K562 (cell line): ENCODE results near the gene COMMD4. TPM values are rescaled to one million over a fixed set of nuclear protein-coding genes. Genes with fewer than 3 reads are reported as not detected.

ENCODE experiments used
- ATAC-seq: fragments of 200-7000 bp; cut with Tn5 transposase; 3 replicates; pipeline ENCODE4 v1.9.1; 2020; ENCODE audit warnings: moderate library complexity
- BruUV-seq: library from RNA; stranded (reverse); fragments of 400-500 nt; replicated peaks from 2 replicates; lab custom pipeline; 2021; lab: Mats Ljungman, UMichigan
- CTCF ChIA-PET: fragments of 300-600 bp; formaldehyde crosslinking; extraction: SDS; loops from one replicate; lab custom pipeline; 2021; ENCODE audit warnings: low intra/inter-chr PET ratio; lab: Yijun Ruan, JAX
- POLR2A ChIA-PET: fragments of 300-600, 350-650 bp; sonication (Branson Sonifier 250); formaldehyde crosslinking; extraction: SDS; loops from one replicate; lab custom pipeline; 2021; ENCODE audit warnings: antibody characterized with exemption, inconsistent platforms; lab: Yijun Ruan, JAX
- DNase-seq, 4 experiments: peaks; one replicate each; pipeline versions ENCODE4 v3.0.0 to v3.0.0-alpha.2; 2011 to 2018; ENCODE audit warnings: low spot score in 3 of 4, mixed read lengths in 3 of 4; ENCODE audit errors: extremely low read depth in 1 of 4
- FAIRE-seq: peaks from 2 replicates; lab custom pipeline; 2011; peaks lifted over from hg19 to GRCh38; lab: Jason Lieb, UNC
- H2AFZ ChIP-seq: 2 replicates; pipeline ENCODE4 v1.6.0; 2011; ENCODE audit warnings: low read depth, low read length, control low read depth, inconsistent platforms
- H3K27ac ChIP-seq: fragments of 200-600 bp; 3 replicates; pipeline ENCODE4 v1.8.0; 2011; ENCODE audit warnings: low read depth, mild to moderate bottlenecking, control low read depth, inconsistent platforms, low read length, moderate library complexity, mixed read lengths; ENCODE audit errors: extremely low read depth
- H3K27me3 ChIP-seq, 2 experiments: fragments of 300-600 bp in 1 of 2; 2 replicates in 1 of 2; 3 replicates in 1 of 2; pipeline versions ENCODE4 v1.6.0 to v1.8.0; 2011; ENCODE audit warnings: inconsistent platforms in 2 of 2, low read length in 2 of 2, mild to moderate bottlenecking in 1 of 2, mixed read lengths in 1 of 2, moderate library complexity in 1 of 2; ENCODE audit not compliant: control insufficient read depth in 2 of 2, insufficient read depth in 2 of 2
- H3K36me3 ChIP-seq: fragments of 300-600 bp; 3 replicates; pipeline ENCODE4 v1.8.0; 2011; ENCODE audit warnings: mild to moderate bottlenecking, low read length, inconsistent platforms; ENCODE audit not compliant: control insufficient read depth, insufficient read depth
- H3K4me1 ChIP-seq, 2 experiments: fragments of 200-600 bp in 1 of 2; replicated peaks in 1 of 2; 2 replicates in 1 of 2; 3 replicates in 1 of 2; pipeline versions ENCODE4 v1.5.1 to v1.8.0; 2011; ENCODE audit warnings: inconsistent platforms in 2 of 2, low read length in 2 of 2, mild to moderate bottlenecking in 1 of 2, mixed read lengths in 1 of 2, moderate library complexity in 1 of 2; ENCODE audit not compliant: control insufficient read depth in 2 of 2, insufficient read depth in 2 of 2
- H3K4me2 ChIP-seq: 2 replicates; pipeline ENCODE4 v1.6.1; 2011; ENCODE audit warnings: low read length, control low read depth, inconsistent platforms, mixed read lengths; ENCODE audit not compliant: insufficient read depth
- H3K4me3 ChIP-seq: fragments of 200-600 bp; sonication (generic), shearing (Covaris generic); 2 replicates; pipeline ENCODE4 v1.5.1; 2016; ENCODE audit warnings: control low read depth, inconsistent platforms
- H3K79me2 ChIP-seq: fragments of 200-600 bp; 3 replicates; pipeline ENCODE4 v1.8.0; 2011; ENCODE audit warnings: low read length, inconsistent platforms; ENCODE audit not compliant: control insufficient read depth, insufficient read depth
- H3K9ac ChIP-seq, 2 experiments: 2 replicates each; pipeline versions ENCODE4 v1.6.0 to v1.6.1; 2011; ENCODE audit warnings: low read depth in 2 of 2, low read length in 2 of 2, control low read depth in 1 of 2, inconsistent platforms in 1 of 2, mild to moderate bottlenecking in 1 of 2, mixed read lengths in 1 of 2; ENCODE audit not compliant: insufficient read depth in 1 of 2
- H3K9me1 ChIP-seq: one replicate; pipeline ENCODE4 v1.6.0; 2011; ENCODE audit warnings: inconsistent platforms, mild to moderate bottlenecking, low read length, moderate library complexity; ENCODE audit not compliant: control insufficient read depth, insufficient read depth
- H3K9me3 ChIP-seq: replicated peaks from 2 replicates; pipeline ENCODE4 v1.5.1; 2011; ENCODE audit warnings: low read depth, low read length, inconsistent platforms; ENCODE audit not compliant: control insufficient read depth, insufficient read depth
- H4K20me1 ChIP-seq: replicated peaks from 2 replicates; pipeline ENCODE4 v1.6.1; 2011; ENCODE audit warnings: low read length, inconsistent platforms, mixed read lengths; ENCODE audit not compliant: control insufficient read depth, insufficient read depth
- DMBX1 ChIP-seq: fragments of 250-450 bp; sonication (Bioruptor Pico); IDR thresholded peaks from 2 replicates; pipeline ENCODE4 v1.8.0; 2022; ENCODE audit warnings: inconsistent platforms, mild to moderate bottlenecking, moderate library complexity, borderline replicate concordance
- GATAD2B ChIP-seq: fragments of 450-650 bp; IDR thresholded peaks from 2 replicates; pipeline ENCODE4 v1.6.1; 2017; ENCODE audit warnings: mild to moderate bottlenecking, borderline replicate concordance
- HCFC1 ChIP-seq: IDR thresholded peaks from 2 replicates; pipeline ENCODE4 v1.6.1; 2012; ENCODE audit warnings: low read depth, low read length, improper control_type of control experiment
- HDAC1 ChIP-seq, 2 experiments: fragments of 450-650 bp; IDR thresholded peaks; 2 replicates each; pipeline ENCODE4 v1.6.1; 2016 to 2017; ENCODE audit warnings: inconsistent platforms in 1 of 2, mild to moderate bottlenecking in 1 of 2, moderate library complexity in 1 of 2
- MCM5 ChIP-seq: fragments of 450-650 bp; IDR thresholded peaks from 2 replicates; pipeline ENCODE4 v1.6.1; 2016; ENCODE audit warnings: low read depth
- MTA1 ChIP-seq: fragments of 450-650 bp; IDR thresholded peaks from 2 replicates; pipeline ENCODE4 v1.6.1; 2017; ENCODE audit warnings: borderline replicate concordance
- PHF20 ChIP-seq: fragments of 450-650 bp; IDR thresholded peaks from 2 replicates; pipeline ENCODE4 v1.6.1; 2018; ENCODE audit not compliant: partially characterized antibody
- POLR3A ChIP-seq: IDR thresholded peaks from 2 replicates; pipeline ENCODE4 v1.6.1; 2011; ENCODE audit warnings: borderline replicate concordance, mild to moderate bottlenecking, moderate library complexity; ENCODE audit not compliant: insufficient read length, insufficient read depth; ENCODE audit errors: extremely low read depth
- STAG1 ChIP-seq: sonication (generic); formaldehyde crosslinking; IDR thresholded peaks from 2 replicates; pipeline ENCODE4 v1.5.0; 2020; ENCODE audit warnings: missing genetic modification reagents, borderline replicate concordance
- STAT5A ChIP-seq: IDR thresholded peaks from 2 replicates; pipeline ENCODE4 v1.6.1; 2012; ENCODE audit warnings: low read length, inconsistent platforms, borderline replicate concordance
- TSC22D4 ChIP-seq: fragments of 450-650 bp; IDR thresholded peaks from 2 replicates; pipeline ENCODE4 v1.6.1; 2016; ENCODE audit warnings: missing genetic modification characterization, missing biosample characterization, control low read depth
- U2AF2 ChIP-seq: fragments of 200-400 bp; formaldehyde crosslinking; optimal IDR thresholded peaks from 2 replicates; pipeline ENCODE3; 2017; ENCODE audit warnings: low read depth, mild to moderate bottlenecking, low read length
- ZNF143 ChIP-seq: sonication (generic); formaldehyde crosslinking; IDR thresholded peaks from 2 replicates; pipeline ENCODE4 v1.9.0; 2022; ENCODE audit warnings: mild to moderate bottlenecking, missing genetic modification reagents
- ZNF175 ChIP-seq: fragments of 200-800 bp; sonication (Bioruptor generic); IDR thresholded peaks from 2 replicates; pipeline ENCODE4 v1.6.1; 2016; ENCODE audit warnings: low read depth, mild to moderate bottlenecking, missing genetic modification characterization, missing compliant biosample characterization
- ZNF274 ChIP-seq: IDR thresholded peaks from 2 replicates; pipeline ENCODE4 v1.6.1; 2011; ENCODE audit warnings: low read depth, mild to moderate bottlenecking, low read length, moderate library complexity, borderline replicate concordance
- WGBS: fragments of 100-300 bp; shearing (Covaris generic); methylation state at CpG from one replicate; pipeline ENCODE4 v1.1.6; 2016; ENCODE audit warnings: low coverage, mixed read lengths; ENCODE audit not compliant: insufficient coverage; ENCODE audit errors: missing lambda C conversion rate; 5-methylcytosine and 5-hydroxymethylcytosine counted together
- in situ Hi-C: fragments of 300-500 bp; cut with MboI; formaldehyde crosslinking; loops from 4 replicates; pipeline ENCODE4 v1.15.0; 2018; ENCODE audit warnings: inconsistent platforms, mixed read lengths
- intact Hi-C: fragments of 100-400 bp; cut with micrococcal nuclease; formaldehyde crosslinking; loops from 2 replicates; pipeline ENCODE4 v1.14.2; 2022
- polyA plus RNA-seq, 8 experiments: library from polyadenylated mRNA; depleted of rRNA in 4 of 8; stranded (reverse) in 5 of 8; unstranded in 3 of 8; fragments of >200 nt; fragmentation: Nextera tagmentation in 2 of 8; fragmentation: Illumina TruSeq in 1 of 8; extraction: Ambion mirVana in 2 of 8; extraction: Trizol in 1 of 8; gene quantifications; 2 replicates each; pipeline versions ENCODE4 v1.2.1 to v1.2.3, GENCODE V29; 2011 to 2014; ENCODE audit warnings: inconsistent platforms in 1 of 8, missing spikeins in 1 of 8
- total RNA-seq, 7 experiments: library from RNA; depleted of rRNA in 6 of 7; stranded (reverse); fragments of >200 nt in 6 of 7; fragmentation: Illumina TruSeq in 2 of 7; extraction: Trizol in 2 of 7; gene quantifications; 2 replicates each; pipeline versions ENCODE4 v1.2.1 to v1.2.3, GENCODE V29; 2011 to 2021; ENCODE audit warnings: low replicate concordance in 1 of 7
- TF ChIP-seq, protein P1 (sequence below): sonication (generic); formaldehyde crosslinking; IDR thresholded peaks from 2 replicates; pipeline ENCODE4 v1.8.1; 2022; ENCODE audit warnings: missing genetic modification reagents
- TF ChIP-seq, protein P2 (sequence below): fragments of 250-450 bp; sonication (Bioruptor Pico); IDR thresholded peaks from 2 replicates; pipeline ENCODE4 v1.4.0; 2020
- TF ChIP-seq, protein P3 (sequence below): IDR thresholded peaks from 2 replicates; pipeline ENCODE4 v1.6.1; 2011; ENCODE audit not compliant: insufficient read length; ENCODE audit errors: extremely low read depth

COMMD4 gene
- total and polyA plus RNA-seq, 9 of the 15 experiments (the other 6 are each of a cell fraction or from before 2014, with no cell fraction given), result 20.4 to 140 (median 63.9) TPM

DNA sequence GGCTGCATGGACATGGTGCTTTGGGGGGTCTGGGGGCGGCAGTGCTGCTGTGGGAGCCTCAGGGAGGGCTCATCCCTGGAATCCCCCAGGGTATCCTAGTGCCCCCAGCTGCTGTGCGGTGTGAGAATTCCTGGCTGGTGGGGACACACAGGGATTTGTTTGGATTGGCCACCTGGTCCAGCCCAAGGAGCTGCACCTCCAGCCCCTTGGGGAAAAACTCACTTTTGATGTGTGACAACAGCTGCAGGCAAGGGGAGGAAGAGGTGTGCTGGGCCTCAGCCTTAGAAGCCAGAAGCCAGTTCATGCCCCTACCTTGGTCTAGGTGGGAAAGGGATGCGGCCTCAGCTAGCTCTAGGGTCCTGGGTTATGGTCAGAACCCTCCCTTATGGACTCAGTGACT is 8.4 kb upstream of the COMMD4 start:
- no peaks in the 10 kb centered on the region for H4K20me1 ChIP-seq
- no peaks in the 10 kb centered on the region for H3K36me3 ChIP-seq
- BruUV-seq, result no TSS peak
- CTCF ChIA-PET, result no interaction called here
- FAIRE-seq (no peak), DNase-seq (no peak), ATAC-seq (no peak)
- in situ Hi-C loops (loop anchor here (10.0 kb wide), 1 partner anchor 787 kb away; no protein-coding TSS in a partner anchor), intact Hi-C loops (no loop called here)
- no peaks in the 10 kb centered on the region for H3K79me2 ChIP-seq
- no peak overlapping the region for H3K27ac ChIP-seq
- 29% methylated on average over 3 of the region's 3 CpGs for WGBS
- peaks cover 0 to under 1% of the 10 kb centered on the region in 2 experiments; a peak in 1 of 5 replicates for H3K4me1 ChIP-seq
- no peaks in the 10 kb centered on the region for H3K9me3 ChIP-seq
- H3K4me3 ChIP-seq, result no peak overlapping the region
- POLR2A ChIA-PET, result interaction anchor here (0.6 kb wide), 1 partner anchor 53 kb away, joined by 3 read pairs; no protein-coding TSS in a partner anchor
- H3K9ac ChIP-seq, result no peak overlapping the region
- H3K4me2 ChIP-seq, result no peak overlapping the region
- TF ChIP-seq GATAD2B (no peak), U2AF2 (no peak), STAT5A (no peak), ZNF175 (CRISPR knock-in tag) (no peak), ZNF143 (CRISPR knock-in tag) (no peak), DMBX1 (CRISPR knock-in tag) (no peak), MTA1 (no peak), HDAC1 (IDR thresholded peaks at IDR 0.05) (no peak), ZNF274 (no peak), STAG1 (CRISPR knock-in tag) (no peak), POLR3A (no peak), TSC22D4 (tag) (no peak), HCFC1 (no peak), MCM5 (no peak), PHF20 (no peak)
- TF ChIP-seq, protein P1, sequence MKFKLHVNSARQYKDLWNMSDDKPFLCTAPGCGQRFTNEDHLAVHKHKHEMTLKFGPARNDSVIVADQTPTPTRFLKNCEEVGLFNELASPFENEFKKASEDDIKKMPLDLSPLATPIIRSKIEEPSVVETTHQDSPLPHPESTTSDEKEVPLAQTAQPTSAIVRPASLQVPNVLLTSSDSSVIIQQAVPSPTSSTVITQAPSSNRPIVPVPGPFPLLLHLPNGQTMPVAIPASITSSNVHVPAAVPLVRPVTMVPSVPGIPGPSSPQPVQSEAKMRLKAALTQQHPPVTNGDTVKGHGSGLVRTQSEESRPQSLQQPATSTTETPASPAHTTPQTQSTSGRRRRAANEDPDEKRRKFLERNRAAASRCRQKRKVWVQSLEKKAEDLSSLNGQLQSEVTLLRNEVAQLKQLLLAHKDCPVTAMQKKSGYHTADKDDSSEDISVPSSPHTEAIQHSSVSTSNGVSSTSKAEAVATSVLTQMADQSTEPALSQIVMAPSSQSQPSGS (CRISPR knock-in tag), result no peak
- TF ChIP-seq, protein P2, sequence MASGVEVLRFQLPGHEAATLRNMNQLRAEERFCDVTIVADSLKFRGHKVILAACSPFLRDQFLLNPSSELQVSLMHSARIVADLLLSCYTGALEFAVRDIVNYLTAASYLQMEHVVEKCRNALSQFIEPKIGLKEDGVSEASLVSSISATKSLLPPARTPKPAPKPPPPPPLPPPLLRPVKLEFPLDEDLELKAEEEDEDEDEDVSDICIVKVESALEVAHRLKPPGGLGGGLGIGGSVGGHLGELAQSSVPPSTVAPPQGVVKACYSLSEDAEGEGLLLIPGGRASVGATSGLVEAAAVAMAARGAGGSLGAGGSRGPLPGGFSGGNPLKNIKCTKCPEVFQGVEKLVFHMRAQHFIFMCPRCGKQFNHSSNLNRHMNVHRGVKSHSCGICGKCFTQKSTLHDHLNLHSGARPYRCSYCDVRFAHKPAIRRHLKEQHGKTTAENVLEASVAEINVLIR (CRISPR knock-in tag), result no peak
- TF ChIP-seq, protein P3, sequence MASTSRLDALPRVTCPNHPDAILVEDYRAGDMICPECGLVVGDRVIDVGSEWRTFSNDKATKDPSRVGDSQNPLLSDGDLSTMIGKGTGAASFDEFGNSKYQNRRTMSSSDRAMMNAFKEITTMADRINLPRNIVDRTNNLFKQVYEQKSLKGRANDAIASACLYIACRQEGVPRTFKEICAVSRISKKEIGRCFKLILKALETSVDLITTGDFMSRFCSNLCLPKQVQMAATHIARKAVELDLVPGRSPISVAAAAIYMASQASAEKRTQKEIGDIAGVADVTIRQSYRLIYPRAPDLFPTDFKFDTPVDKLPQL, result no peak
- H3K27me3 ChIP-seq, result no peaks in the 10 kb centered on the region
- H3K9me1 ChIP-seq, result no peaks in the 10 kb centered on the region
- no peak overlapping the region for H2AFZ ChIP-seq
